ENCODE results near the gene CEPT1.

DNA sequence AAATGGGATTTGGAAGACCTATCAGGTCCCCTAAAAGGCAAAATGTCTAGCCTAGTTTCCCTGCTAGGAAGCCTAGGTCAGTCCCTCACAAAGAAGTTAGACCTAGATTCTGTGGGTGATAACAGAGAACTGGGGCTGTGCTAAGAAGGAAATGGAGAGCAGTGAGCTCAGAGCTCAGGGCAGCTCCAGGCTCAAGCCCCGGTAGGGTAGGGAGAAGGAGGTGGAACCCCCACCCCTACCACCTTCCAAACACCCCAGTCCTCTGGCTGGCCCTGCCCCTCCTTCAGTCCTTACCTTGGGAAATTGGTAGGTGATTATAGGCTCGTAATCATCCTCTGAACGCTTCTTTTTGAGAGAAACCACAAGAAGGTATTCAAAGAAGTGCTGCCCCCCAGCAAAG lies 59.3 kb downstream of the CEPT1 start:
- no peak for TF ChIP-seq ZNF384 (IDR thresholded peaks at IDR 0.05)
- TF ChIP-seq SP1 (IDR thresholded peaks at IDR 0.05) = no peak
- TF ChIP-seq SUZ12 (IDR thresholded peaks at IDR 0.05) = no peak
- no peak for TF ChIP-seq NFRKB (IDR thresholded peaks at IDR 0.05)
